Osteoblast (primary cell): ENCODE results near the gene SH3PXD2B. TPM values are rescaled to one million over a fixed set of nuclear protein-coding genes. Genes with fewer than 3 reads are reported as not detected.

Experiments
- DNase-seq: peaks from one replicate; pipeline ENCODE4 v3.0.0; 2011; ENCODE audit warnings: low spot score, mixed read lengths; ENCODE audit not compliant: insufficient read length; ENCODE audit errors: missing footprints
- H2AFZ ChIP-seq: 2 replicates; pipeline ENCODE4 v1.6.0; 2011; ENCODE audit warnings: mild to moderate bottlenecking, low read length
- H3K27ac ChIP-seq: 2 replicates; pipeline ENCODE4 v1.5.1; 2011; ENCODE audit warnings: mild to moderate bottlenecking, low read depth, low read length, moderate library complexity
- H3K27me3 ChIP-seq: 2 replicates; pipeline ENCODE4 v1.6.0; 2012; ENCODE audit warnings: mild to moderate bottlenecking, control low read depth, inconsistent platforms, low read length, moderate library complexity; ENCODE audit not compliant: insufficient read depth
- H3K36me3 ChIP-seq: 2 replicates; pipeline ENCODE4 v1.5.1; 2011; ENCODE audit warnings: mild to moderate bottlenecking, low read length, control low read depth, moderate library complexity; ENCODE audit not compliant: insufficient read depth
- H3K4me1 ChIP-seq: 2 replicates; pipeline ENCODE4 v1.5.1; 2011; ENCODE audit warnings: mild to moderate bottlenecking, low read length, control low read depth, moderate library complexity; ENCODE audit not compliant: insufficient read depth
- H3K4me2 ChIP-seq: 2 replicates; pipeline ENCODE4 v1.6.0; 2011; ENCODE audit warnings: mild to moderate bottlenecking, low read length; ENCODE audit not compliant: insufficient read depth
- H3K4me3 ChIP-seq: fragments of 200-600 bp; sonication (generic); 3 replicates; pipeline ENCODE4 v1.5.1; 2012; ENCODE audit warnings: mild to moderate bottlenecking, low read length, inconsistent platforms; ENCODE audit not compliant: insufficient read depth
- H3K79me2 ChIP-seq: 2 replicates; pipeline ENCODE4 v1.6.0; 2012; ENCODE audit warnings: mild to moderate bottlenecking, low read length, control low read depth, inconsistent platforms; ENCODE audit not compliant: insufficient read depth
- H3K9me3 ChIP-seq: 2 replicates; pipeline ENCODE4 v1.5.1; 2011; ENCODE audit warnings: low read depth, low read length, control low read depth
- H4K20me1 ChIP-seq: 2 replicates; pipeline ENCODE4 v1.6.0; 2012; ENCODE audit warnings: mild to moderate bottlenecking, low read length, control low read depth; ENCODE audit not compliant: insufficient read depth
- total RNA-seq: library from RNA; depleted of rRNA; stranded (reverse); fragments of >200 nt; gene quantifications from 2 replicates; pipeline ENCODE4 v1.2.3, GENCODE V29; 2012
- TF ChIP-seq, protein P1 (sequence below): IDR thresholded peaks from 2 replicates; pipeline ENCODE4 v1.5.1; 2011; ENCODE audit warnings: mild to moderate bottlenecking, low read depth, low read length, moderate library complexity; ENCODE audit errors: extremely low read depth

SH3PXD2B gene
- total RNA-seq, 1 donor, result 58.3 TPM

DNA sequence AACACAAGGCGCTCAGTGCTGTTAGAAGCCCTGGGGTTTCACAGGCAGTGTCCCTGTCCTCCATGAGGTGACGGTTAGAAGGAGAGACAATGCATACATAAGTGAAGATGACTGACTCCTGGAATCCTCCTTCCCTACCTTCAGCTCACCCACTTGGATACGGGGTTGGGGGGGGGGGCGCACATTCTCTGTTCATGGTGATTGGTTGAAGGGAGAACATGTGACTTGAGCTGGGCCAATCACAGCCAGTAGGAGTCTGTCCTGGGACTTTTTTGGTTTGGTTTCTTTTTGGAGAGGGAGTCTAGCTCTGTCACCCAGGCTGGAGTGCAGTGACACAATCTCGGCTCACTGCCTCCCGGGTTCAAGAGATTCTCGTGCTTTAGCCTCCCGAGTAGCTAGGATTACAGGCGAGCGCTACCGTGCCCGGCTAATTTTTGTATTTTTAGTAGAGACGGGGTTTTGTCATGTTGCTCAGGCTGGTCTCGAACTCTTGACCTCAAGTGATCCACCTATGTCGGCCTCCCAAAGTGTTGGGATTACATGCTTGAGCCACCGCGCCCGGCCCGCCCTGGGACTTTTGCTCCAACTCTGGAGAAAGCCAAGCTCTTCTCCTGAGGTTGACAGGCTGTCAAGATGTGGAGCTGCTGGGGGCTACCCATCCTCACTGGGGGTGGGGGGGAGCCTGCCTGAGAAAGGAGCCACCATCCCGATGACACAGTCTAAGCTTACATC is 30.8 kb downstream of the SH3PXD2B start:
- Histone ChIP-seq H3K4me1 (peaks cover 46% of the 10 kb centered on the region), H3K27ac (peak overlapping the region; percentile 59), H3K9me3 (no peaks in the 10 kb centered on the region), H3K4me3 (no peak overlapping the region), H3K36me3 (peaks cover 32% of the 10 kb centered on the region), H4K20me1 (peaks cover 13% of the 10 kb centered on the region), H3K4me2 (no peak overlapping the region), H3K79me2 (peaks cover 86% of the 10 kb centered on the region), H2AFZ (no peak overlapping the region), H3K27me3 (no peaks in the 10 kb centered on the region)
- TF ChIP-seq, protein P1, sequence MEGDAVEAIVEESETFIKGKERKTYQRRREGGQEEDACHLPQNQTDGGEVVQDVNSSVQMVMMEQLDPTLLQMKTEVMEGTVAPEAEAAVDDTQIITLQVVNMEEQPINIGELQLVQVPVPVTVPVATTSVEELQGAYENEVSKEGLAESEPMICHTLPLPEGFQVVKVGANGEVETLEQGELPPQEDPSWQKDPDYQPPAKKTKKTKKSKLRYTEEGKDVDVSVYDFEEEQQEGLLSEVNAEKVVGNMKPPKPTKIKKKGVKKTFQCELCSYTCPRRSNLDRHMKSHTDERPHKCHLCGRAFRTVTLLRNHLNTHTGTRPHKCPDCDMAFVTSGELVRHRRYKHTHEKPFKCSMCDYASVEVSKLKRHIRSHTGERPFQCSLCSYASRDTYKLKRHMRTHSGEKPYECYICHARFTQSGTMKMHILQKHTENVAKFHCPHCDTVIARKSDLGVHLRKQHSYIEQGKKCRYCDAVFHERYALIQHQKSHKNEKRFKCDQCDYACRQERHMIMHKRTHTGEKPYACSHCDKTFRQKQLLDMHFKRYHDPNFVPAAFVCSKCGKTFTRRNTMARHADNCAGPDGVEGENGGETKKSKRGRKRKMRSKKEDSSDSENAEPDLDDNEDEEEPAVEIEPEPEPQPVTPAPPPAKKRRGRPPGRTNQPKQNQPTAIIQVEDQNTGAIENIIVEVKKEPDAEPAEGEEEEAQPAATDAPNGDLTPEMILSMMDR, result no peak
- DNase-seq, result no peak

DNA sequence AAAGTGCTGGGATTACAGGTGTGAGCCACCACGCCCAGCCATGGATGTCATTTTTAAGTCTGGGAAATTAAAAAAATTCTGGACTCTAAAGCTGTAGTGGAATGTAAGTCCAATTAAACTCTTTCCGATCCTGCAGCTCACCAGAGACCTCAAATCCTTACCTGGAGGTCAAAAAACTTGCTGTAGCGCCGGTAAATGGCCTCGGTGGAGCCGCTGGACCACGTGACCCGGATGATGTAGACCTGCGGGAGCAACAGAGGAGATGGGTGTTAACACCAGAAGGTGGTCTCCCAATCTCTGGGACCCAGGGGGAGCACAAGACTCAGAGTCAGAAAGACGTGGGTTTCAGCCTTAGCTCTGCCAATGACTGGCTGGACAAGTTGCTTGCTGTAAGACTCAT is 32.1 kb downstream of the SH3PXD2B start:
- TF ChIP-seq, protein P1, result no peak
- peaks cover 8% of the 10 kb centered on the region for H4K20me1 ChIP-seq

DNA sequence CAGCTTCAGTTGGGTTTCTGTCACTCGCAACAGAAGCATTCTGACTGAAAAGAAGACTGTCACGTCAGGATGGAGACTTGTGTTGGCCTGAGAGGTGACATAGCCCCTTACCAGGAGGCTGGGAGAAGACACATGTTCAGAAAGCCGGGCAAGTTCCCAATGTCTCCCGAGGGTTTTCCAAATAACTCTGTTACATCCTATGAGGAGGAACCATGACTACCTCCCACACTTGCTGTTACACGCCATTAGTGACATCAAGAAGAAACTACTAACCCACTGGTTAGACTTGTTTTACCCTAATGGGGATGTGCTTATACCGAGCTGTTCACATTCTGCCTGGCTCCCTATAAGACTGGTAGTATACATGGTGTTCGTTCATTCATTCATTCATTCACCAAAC is 33.3 kb downstream of the SH3PXD2B start:
- TF ChIP-seq, protein P1, result no peak
- H3K27me3 ChIP-seq, result no peaks in the 10 kb centered on the region
- peak overlapping the region; percentile 87 for H3K27ac ChIP-seq
- no peak overlapping the region for H2AFZ ChIP-seq
- no peak overlapping the region for H3K4me2 ChIP-seq
- peaks cover 8% of the 10 kb centered on the region for H4K20me1 ChIP-seq
- no peaks in the 10 kb centered on the region for H3K9me3 ChIP-seq
- H3K36me3 ChIP-seq, result peaks cover 32% of the 10 kb centered on the region
- DNase-seq, result no peak
- H3K79me2 ChIP-seq, result peaks cover 63% of the 10 kb centered on the region
- peaks cover 40% of the 10 kb centered on the region for H3K4me1 ChIP-seq
- H3K4me3 ChIP-seq, result no peak overlapping the region

More for the DNA sequence above, 32.1 kb downstream of the SH3PXD2B start:
- Histone ChIP-seq H2AFZ (no peak overlapping the region), H3K36me3 (peaks cover 32% of the 10 kb centered on the region), H3K4me3 (no peak overlapping the region), H3K9me3 (no peaks in the 10 kb centered on the region), H3K4me1 (peaks cover 46% of the 10 kb centered on the region), H3K27ac (no peak overlapping the region), H3K27me3 (no peaks in the 10 kb centered on the region), H3K4me2 (no peak overlapping the region), H3K79me2 (peaks cover 75% of the 10 kb centered on the region)
- DNase-seq, result no peak

DNA sequence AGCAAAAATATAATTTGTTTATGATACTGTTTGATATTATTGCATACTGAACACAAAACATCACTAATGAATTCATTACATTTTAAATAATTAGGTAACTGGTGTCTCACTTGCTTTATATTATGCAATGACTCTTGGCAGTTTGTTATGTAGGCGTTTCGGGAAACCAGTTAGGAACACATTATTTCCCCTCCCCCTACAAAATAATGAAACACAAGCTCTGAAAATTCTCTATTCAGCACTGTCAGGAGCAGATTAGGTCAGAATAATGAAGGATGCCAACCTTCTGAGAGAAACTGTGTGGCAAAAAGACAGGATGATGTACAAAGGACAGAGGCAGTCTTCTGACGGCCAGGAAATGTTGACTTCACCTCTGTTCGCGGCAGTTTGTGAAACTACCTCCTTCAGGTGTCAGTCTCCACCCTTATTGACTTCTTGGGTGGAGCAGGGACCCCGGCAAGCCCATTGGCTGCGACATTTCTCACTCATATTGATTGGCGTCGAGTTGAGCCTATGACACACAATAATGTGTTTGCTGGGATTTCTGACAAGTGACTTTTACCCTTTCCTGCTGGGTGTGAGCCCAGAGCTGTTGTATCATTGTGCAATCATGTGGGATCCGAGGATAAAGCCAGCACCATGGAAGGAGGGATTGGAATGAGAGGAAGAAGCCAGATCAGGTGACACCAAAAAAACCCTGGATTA is 33.9 kb downstream of the SH3PXD2B start:
- no peak overlapping the region for H3K4me2 ChIP-seq

More for the DNA sequence above, 33.9 kb downstream of the SH3PXD2B start:
- DNase-seq, result peak; percentile 94
- TF ChIP-seq, protein P1, result no peak
- Histone ChIP-seq H3K79me2 (peaks cover 59% of the 10 kb centered on the region), H4K20me1 (peaks cover 8% of the 10 kb centered on the region), H3K36me3 (peaks cover 32% of the 10 kb centered on the region), H3K4me3 (no peak overlapping the region), H3K27ac (peak overlapping the region; percentile 87), H2AFZ (no peak overlapping the region), H3K4me1 (peaks cover 40% of the 10 kb centered on the region), H3K9me3 (no peaks in the 10 kb centered on the region), H3K27me3 (no peaks in the 10 kb centered on the region)
